GM19328 (cell line): Measurements from ENCODE around the gene FCGR2B.
"Not testable (repeated sequence)": the region's sequence is repeated elsewhere in the genome, so short reads cannot be mapped to it uniquely, and the experiment has no call there.

ENCODE experiments used
- ATAC-seq: cut with Tn5 transposase; IDR thresholded peaks from one replicate; pipeline ENCODE4 v1.9.1; 2021; ENCODE audit warnings: mild to moderate bottlenecking, moderate library complexity; ENCODE audit not compliant: unreplicated experiment

FCGR2B gene

GRCh38 chr1:161705537-161705936, 42.6 kb downstream of the FCGR2B start:
- peak; percentile 42 for ATAC-seq

GRCh38 chr1:161706113-161706481, 43.2 kb downstream of the FCGR2B start:
- ATAC-seq, result no peak

- ATAC-seq, result peak; percentile 66
These were observed 43.8 kb downstream of the FCGR2B start, which contains the start of gene FCRLA for GRCh38 chr1:161706482-161707347. Gene FCRLA (plus strand): TSS chr1:161707229. CDS start chr1:161707265, 36 bp downstream.

- ATAC-seq, result no peak
These were observed 44.6 kb downstream of the FCGR2B start for GRCh38 chr1:161707503-161707902.

GRCh38 chr1:161709373-161709772, 46.4 kb downstream of the FCGR2B start:
- ATAC-seq, result no peak

- no peak for ATAC-seq
These were observed 47.6 kb downstream of the FCGR2B start for GRCh38 chr1:161710560-161710959.

- ATAC-seq, result peak; percentile 54
These were observed 55.8 kb downstream of the FCGR2B start for GRCh38 chr1:161718559-161719324.

- ATAC-seq, result peak; percentile 23
These were observed 56.3 kb downstream of the FCGR2B start for GRCh38 chr1:161719325-161719611.

GRCh38 chr1:161720422-161720821, 57.5 kb downstream of the FCGR2B start:
- ATAC-seq, result no peak

- ATAC-seq, result no peak
These were observed 58.2 kb downstream of the FCGR2B start, which contains the start of gene FCRLB for GRCh38 chr1:161720956-161721737. Gene FCRLB (plus strand): TSS chr1:161721544. CDS start chr1:161722673, 1,129 bp downstream.

GRCh38 chr1:161721738-161722343, 58.9 kb downstream of the FCGR2B start:
- ATAC-seq, result no peak

GRCh38 chr1:161722406-161722805, 59.5 kb downstream of the FCGR2B start:
- ATAC-seq, result no peak

- ATAC-seq, result no peak
These were observed 60.7 kb downstream of the FCGR2B start for GRCh38 chr1:161723459-161724141.

- not testable (repeated sequence) for ATAC-seq
These were observed 62.4 kb downstream of the FCGR2B start for GRCh38 chr1:161725258-161725907.

- no peak for ATAC-seq
These were observed 63.0 kb downstream of the FCGR2B start for GRCh38 chr1:161725908-161726472.

GRCh38 chr1:161726473-161727255, 63.7 kb downstream of the FCGR2B start:
- no peak for ATAC-seq

GRCh38 chr1:161727256-161727924, 64.4 kb downstream of the FCGR2B start:
- no peak for ATAC-seq
